ENCODE results near the gene NIPAL3. TPM values are rescaled to one million over a fixed set of nuclear protein-coding genes. Genes with fewer than 3 reads are reported as not detected.

The NIPAL3 gene
- total RNA-seq, 2 experiments from 2014 or later, result 11.7 to 25.3 TPM

GRCh38 chr1:24476571-24476970 lies 61.0 kb downstream of the NIPAL3 start:
- intact Hi-C loops (cut with micrococcal nuclease; ENCODE audit: unreplicated experiment), result no loop called here
- Histone ChIP-seq H2AFZ (ENCODE audit: low read length) (no peak overlapping the region), H3K27ac (ENCODE audit: low read depth, low read length, poor library complexity, severe bottlenecking) (no peak overlapping the region), H3K4me3 (ENCODE audit: low read depth, low read length, poor library complexity, severe bottlenecking) (no peak overlapping the region), H4K20me1 (ENCODE audit: insufficient read depth, low read length) (no peaks in the 10 kb centered on the region), H3K4me2 (ENCODE audit: low read length) (no peak overlapping the region), H3K4me1 (ENCODE audit: insufficient read depth, low read length, poor library complexity, severe bottlenecking) (peaks cover 24% of the 10 kb centered on the region), H3K9me2 (ENCODE audit: insufficient read depth, low read length) (no peaks in the 10 kb centered on the region), H3K9me3 (ENCODE audit: low read length) (no peaks in the 10 kb centered on the region), H3K79me2 (ENCODE audit: insufficient read depth, low read depth, low read length) (no peaks in the 10 kb centered on the region), H3K36me3 (ENCODE audit: insufficient read depth, low read length) (no peaks in the 10 kb centered on the region)
- ChIA-PET CTCF (ENCODE audit: unreplicated experiment) (no interaction called here), POLR2A (interaction anchor here (0.7 to 2.9 kb wide), 7 partner anchors 10 to 71 kb away, joined by 3 to 9 read pairs (median 4); no protein-coding TSS in a partner anchor)
- TF ChIP-seq EZH2phosphoT487 (IDR thresholded peaks at IDR 0.05; ENCODE audit: borderline replicate concordance, low read depth, low read length) (no peak), CTCF (conservative IDR thresholded peaks at IDR 0.05; ENCODE audit: low read length) (no peak)
- no TSS peak for BruUV-seq (replicated peaks)
- no peak for DNase-seq (ENCODE audit: low spot score)

GRCh38 chr1:24477309-24477708 lies 61.7 kb downstream of the NIPAL3 start:
- Histone ChIP-seq H3K27ac (ENCODE audit: low read depth, low read length, poor library complexity, severe bottlenecking) (no peak overlapping the region), H3K4me3 (ENCODE audit: low read depth, low read length, poor library complexity, severe bottlenecking) (no peak overlapping the region), H2AFZ (ENCODE audit: low read length) (no peak overlapping the region), H3K4me2 (ENCODE audit: low read length) (no peak overlapping the region), H3K9me2 (ENCODE audit: insufficient read depth, low read length) (no peaks in the 10 kb centered on the region), H3K9me3 (ENCODE audit: low read length) (no peaks in the 10 kb centered on the region), H3K79me2 (ENCODE audit: insufficient read depth, low read depth, low read length) (no peaks in the 10 kb centered on the region), H3K36me3 (ENCODE audit: insufficient read depth, low read length) (no peaks in the 10 kb centered on the region), H3K4me1 (ENCODE audit: insufficient read depth, low read length, poor library complexity, severe bottlenecking) (peaks cover 32% of the 10 kb centered on the region), H4K20me1 (ENCODE audit: insufficient read depth, low read length) (no peaks in the 10 kb centered on the region)
- POLR2A ChIA-PET, result interaction anchor here (1.1 to 2.9 kb wide), 2 partner anchors 9 to 11 kb away, joined by 4 to 7 read pairs; no protein-coding TSS in a partner anchor
- intact Hi-C loops (cut with micrococcal nuclease; ENCODE audit: unreplicated experiment), result no loop called here
- DNase-seq (ENCODE audit: low spot score), result no peak
- no TSS peak for BruUV-seq (replicated peaks)
- TF ChIP-seq EZH2phosphoT487 (IDR thresholded peaks at IDR 0.05; ENCODE audit: borderline replicate concordance, low read depth, low read length) (no peak), CTCF (conservative IDR thresholded peaks at IDR 0.05; ENCODE audit: low read length) (no peak)
- CTCF ChIA-PET (ENCODE audit: unreplicated experiment), result no interaction called here

GRCh38 chr1:24481101-24481500 lies 65.5 kb downstream of the NIPAL3 start:
- Histone ChIP-seq H3K9me3 (ENCODE audit: low read length) (no peaks in the 10 kb centered on the region), H3K4me3 (ENCODE audit: low read depth, low read length, poor library complexity, severe bottlenecking) (peak overlapping the region; percentile 25), H3K9me2 (ENCODE audit: insufficient read depth, low read length) (no peaks in the 10 kb centered on the region), H2AFZ (ENCODE audit: low read length) (peak overlapping the region; percentile 95), H3K27ac (ENCODE audit: low read depth, low read length, poor library complexity, severe bottlenecking) (peak overlapping the region; percentile 60), H3K36me3 (ENCODE audit: insufficient read depth, low read length) (no peaks in the 10 kb centered on the region), H3K4me2 (ENCODE audit: low read length) (peak overlapping the region; percentile 52), H3K79me2 (ENCODE audit: insufficient read depth, low read depth, low read length) (no peaks in the 10 kb centered on the region), H3K4me1 (ENCODE audit: insufficient read depth, low read length, poor library complexity, severe bottlenecking) (peaks cover 25% of the 10 kb centered on the region), H4K20me1 (ENCODE audit: insufficient read depth, low read length) (no peaks in the 10 kb centered on the region)
- CTCF ChIA-PET (ENCODE audit: unreplicated experiment), result interaction anchor here (1.0 kb wide), 2 partner anchors 66 to 279 kb away, joined by 3 to 6 read pairs; partner anchors contain the start of gene NIPAL3
- intact Hi-C loops (cut with micrococcal nuclease; ENCODE audit: unreplicated experiment), result loop anchor here (5.0 kb wide), 1 partner anchor 64 kb away; the partner anchor contains the start of gene NIPAL3
- POLR2A ChIA-PET, result interaction anchor here (0.7 to 3.9 kb wide), 13 partner anchors 8 to 88 kb away, joined by 3 to 29 read pairs (median 3); partner anchors contain the start of gene RCAN3
- DNase-seq (ENCODE audit: low spot score), result peak; percentile 80
- TF ChIP-seq CTCF (conservative IDR thresholded peaks at IDR 0.05; ENCODE audit: low read length) (no peak), EZH2phosphoT487 (IDR thresholded peaks at IDR 0.05; ENCODE audit: borderline replicate concordance, low read depth, low read length) (no peak)
- no TSS peak for BruUV-seq (replicated peaks)
